ENCODE data around the gene KRT6A.

KRT6A gene

GRCh38 chr12:52442600-52443061, 50.4 kb downstream of the KRT6A start:
- peak; percentile 32 for TF ChIP-seq CTCF (IDR thresholded peaks at IDR 0.05; ENCODE audit: control insufficient read depth, insufficient read depth, low read depth, low read length, missing control alignments)
- DNase-seq (ENCODE audit: low read depth) = peak; percentile 59
- H3K4me3 ChIP-seq (ENCODE audit: control insufficient read depth, low read depth, low read length) = no peak overlapping the region

DNA sequence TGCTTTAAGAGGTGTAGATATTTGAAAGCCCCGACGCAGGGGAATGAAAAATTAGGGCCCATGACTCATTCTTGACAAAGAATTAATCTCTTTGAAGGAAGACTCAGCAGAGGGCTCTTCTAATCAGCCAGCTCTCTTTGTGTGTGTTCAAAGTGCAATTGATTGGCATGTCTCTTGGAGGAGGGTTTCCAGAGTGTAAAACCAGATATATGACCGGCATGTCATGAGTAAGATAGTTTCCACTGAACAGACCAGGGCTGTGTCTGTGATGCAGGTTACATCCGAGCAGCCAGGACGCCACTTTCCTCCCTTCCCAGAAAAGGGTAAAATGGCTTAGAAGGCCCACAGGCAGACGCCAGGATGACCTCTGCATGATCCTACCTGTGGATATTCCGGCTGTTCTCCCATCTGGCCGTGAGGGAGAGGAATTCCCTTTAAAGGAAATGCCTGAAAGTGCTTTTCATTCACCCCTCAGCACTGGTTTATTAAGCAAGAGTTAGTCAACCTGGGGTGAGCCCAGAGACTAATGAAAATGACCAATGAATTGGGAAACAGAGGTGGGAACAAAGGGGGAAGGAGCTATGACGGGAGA, 51.6 kb downstream of the KRT6A start:
- no peak overlapping the region for H3K4me3 ChIP-seq (ENCODE audit: control insufficient read depth, low read depth, low read length)
- no peak for TF ChIP-seq CTCF (IDR thresholded peaks at IDR 0.05; ENCODE audit: control insufficient read depth, insufficient read depth, low read depth, low read length, missing control alignments)
- DNase-seq (ENCODE audit: low read depth) = no peak

GRCh38 chr12:52440821-52441319, 52.2 kb downstream of the KRT6A start:
- DNase-seq (ENCODE audit: low read depth) = no peak
- H3K4me3 ChIP-seq (ENCODE audit: control insufficient read depth, low read depth, low read length) = no peak overlapping the region
- no peak for TF ChIP-seq CTCF (IDR thresholded peaks at IDR 0.05; ENCODE audit: control insufficient read depth, insufficient read depth, low read depth, low read length, missing control alignments)

- no peak overlapping the region for H3K4me3 ChIP-seq (ENCODE audit: control insufficient read depth, low read depth, low read length)
- no peak for DNase-seq (ENCODE audit: low read depth)
- no peak for TF ChIP-seq CTCF (IDR thresholded peaks at IDR 0.05; ENCODE audit: control insufficient read depth, insufficient read depth, low read depth, low read length, missing control alignments)
Observed at GRCh38 chr12:52439845-52440244, 53.2 kb downstream of the KRT6A start.

DNA sequence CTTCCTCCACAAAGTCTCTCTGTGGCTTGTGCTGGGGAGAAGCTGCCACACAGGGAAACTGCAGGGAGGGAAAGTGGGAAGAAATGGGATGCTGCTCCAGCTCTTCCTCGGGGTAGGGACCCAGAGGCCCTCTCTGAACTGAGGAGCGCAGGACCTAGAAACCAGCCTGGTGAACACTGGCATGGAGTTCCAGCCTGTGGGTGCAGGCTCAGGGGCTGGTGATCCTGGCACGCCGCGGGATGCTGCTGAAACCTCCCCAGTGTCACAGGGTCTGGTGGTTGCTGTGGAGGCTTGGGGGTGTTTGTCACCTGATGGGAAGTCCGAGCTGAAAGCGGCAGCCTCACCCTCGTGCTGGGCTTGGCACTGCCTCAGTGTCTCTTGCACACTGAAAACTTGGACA, 53.6 kb downstream of the KRT6A start:
- DNase-seq (ENCODE audit: low read depth) = no peak
- H3K4me3 ChIP-seq (ENCODE audit: control insufficient read depth, low read depth, low read length) = no peak overlapping the region
- no peak for TF ChIP-seq CTCF (IDR thresholded peaks at IDR 0.05; ENCODE audit: control insufficient read depth, insufficient read depth, low read depth, low read length, missing control alignments)

DNA sequence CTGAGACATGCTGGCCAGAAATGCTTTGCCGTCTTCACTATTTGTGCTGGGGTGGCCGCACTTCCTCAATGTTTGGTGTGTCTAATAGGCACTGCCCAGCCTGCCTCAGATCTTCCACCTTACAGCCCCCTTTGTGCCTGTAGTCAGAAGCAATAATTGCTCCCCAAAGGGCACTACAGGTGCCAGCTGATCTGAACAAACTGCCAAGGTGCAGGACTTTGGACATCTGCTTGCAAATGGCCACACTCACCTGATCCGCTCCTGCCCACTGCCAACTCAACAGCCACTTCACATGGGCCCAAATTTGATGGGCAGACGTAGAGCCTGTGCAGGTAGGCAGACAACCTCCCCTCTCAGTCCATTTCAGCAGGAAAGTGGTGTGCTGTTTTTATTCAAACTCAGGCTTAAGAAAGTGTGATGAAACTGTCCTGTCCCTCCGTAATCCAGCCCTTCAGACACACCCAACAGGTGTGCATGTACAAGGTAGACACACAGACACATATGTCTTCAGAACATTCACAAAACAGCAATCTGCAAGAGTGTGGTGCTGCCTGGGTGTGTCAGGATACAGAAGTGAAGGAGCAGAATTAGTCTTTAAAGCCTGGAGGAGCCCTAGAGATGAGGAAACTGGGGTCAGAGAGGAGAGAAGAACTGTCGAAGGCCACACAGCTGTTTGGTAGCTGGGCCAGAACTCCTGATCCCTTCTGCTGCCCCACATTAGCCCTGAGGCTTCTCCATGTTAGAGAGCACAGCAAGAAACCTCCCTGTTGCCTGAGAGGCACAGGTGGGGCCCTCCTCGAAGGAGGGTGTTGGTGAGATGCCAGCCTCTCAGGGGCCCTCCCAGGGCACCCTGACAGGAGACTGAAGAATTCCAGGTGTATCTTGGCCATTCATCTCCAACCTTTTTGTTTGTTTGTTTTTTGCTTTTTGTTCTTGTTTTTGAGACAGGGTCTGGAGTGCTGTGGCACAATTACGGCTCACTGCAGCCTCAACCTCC, 54.5 kb downstream of the KRT6A start:
- no peak for DNase-seq (ENCODE audit: low read depth)
- TF ChIP-seq CTCF (IDR thresholded peaks at IDR 0.05; ENCODE audit: control insufficient read depth, insufficient read depth, low read depth, low read length, missing control alignments) = no peak
- no peak overlapping the region for H3K4me3 ChIP-seq (ENCODE audit: control insufficient read depth, low read depth, low read length)
